Fibroblast of pulmonary artery (primary cell): ENCODE data around the gene ANGPTL3.

Experiments used
- DNase-seq: peaks from one replicate; pipeline ENCODE4 v3.0.0-alpha.2; 2010; ENCODE audit warnings: low read depth
- H3K4me3 ChIP-seq: replicated peaks from 2 replicates; pipeline ENCODE4 v1.5.1; 2011; ENCODE audit warnings: low read depth, mild to moderate bottlenecking, control low read depth, low read length, moderate library complexity
- CTCF ChIP-seq: IDR thresholded peaks from 2 replicates; pipeline ENCODE4 v1.5.1; 2011; ENCODE audit warnings: mild to moderate bottlenecking, control low read depth, low read length, inconsistent platforms; ENCODE audit errors: missing control alignments

ANGPTL3 gene

DNA sequence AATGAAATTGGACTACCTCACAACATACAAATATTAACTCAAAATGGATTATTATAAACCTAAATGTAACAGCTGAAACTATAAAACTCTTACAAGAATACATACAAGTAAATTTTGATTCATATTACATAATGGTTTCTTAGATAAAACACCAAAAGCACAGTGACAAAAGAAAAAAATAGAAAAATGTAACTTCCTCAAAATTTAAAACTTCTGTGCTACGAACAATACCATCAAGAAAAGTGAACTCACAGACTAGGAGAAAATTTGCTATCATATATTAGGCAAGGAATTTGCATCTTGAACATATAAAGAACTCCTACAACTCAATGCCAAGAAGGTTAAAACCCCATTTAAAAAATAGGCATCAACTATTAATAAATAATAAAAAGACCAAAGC, 31.2 kb downstream of the ANGPTL3 start:
- DNase-seq, result no peak
- no peak for TF ChIP-seq CTCF
- H3K4me3 ChIP-seq, result no peak overlapping the region

DNA sequence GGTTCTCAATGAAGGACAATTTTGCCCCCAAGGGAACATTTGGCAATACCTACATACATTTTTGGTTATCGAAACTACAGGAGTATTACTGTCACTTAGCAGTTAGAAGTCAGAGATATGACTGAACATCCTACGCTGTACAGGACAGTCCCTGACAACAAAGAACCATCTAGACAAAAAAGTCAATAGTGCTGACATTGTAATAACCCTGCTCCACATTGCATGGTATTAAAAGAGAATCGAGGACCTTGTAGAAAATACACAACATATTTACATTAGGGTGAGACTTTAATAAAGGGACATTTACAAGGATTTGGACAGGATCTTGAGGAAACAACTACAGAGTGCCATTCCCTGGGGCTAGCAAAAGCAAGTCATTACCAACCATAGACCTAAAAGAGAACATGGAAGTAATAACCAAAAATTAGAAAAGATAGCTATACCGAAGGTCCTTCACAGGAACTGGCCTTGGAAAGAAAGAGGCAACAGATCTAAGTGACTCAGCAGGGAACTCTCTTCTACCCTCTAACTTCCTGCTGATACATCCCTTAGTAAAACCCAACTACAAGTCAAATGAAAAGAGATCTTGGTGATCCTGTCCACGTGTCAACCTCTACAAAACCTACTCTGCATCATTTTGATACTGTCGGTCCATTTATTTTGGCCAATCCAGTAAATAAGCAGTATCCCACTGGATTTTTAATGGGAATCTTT, 40.2 kb downstream of the ANGPTL3 start:
- no peak overlapping the region for H3K4me3 ChIP-seq
- no peak for TF ChIP-seq CTCF
- no peak for DNase-seq

DNA sequence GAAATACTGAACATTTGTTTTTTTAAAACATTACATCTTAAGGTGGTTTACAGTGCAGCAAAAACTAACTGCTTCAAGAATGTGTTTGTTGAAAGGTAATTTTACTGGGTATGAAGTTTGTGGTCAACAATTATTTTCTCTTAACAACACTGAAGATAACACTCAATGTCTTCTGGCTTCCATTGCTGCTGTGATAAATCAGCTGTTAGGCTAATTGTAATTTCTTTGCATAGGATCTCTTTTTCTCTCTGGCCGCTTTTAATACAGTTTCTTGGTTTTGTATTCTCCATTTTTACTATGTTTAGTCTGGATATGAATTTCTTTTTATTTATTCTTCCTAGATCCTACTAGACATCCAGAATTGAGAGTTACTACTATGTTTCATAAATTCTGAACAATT, 46.0 kb downstream of the ANGPTL3 start:
- no peak for TF ChIP-seq CTCF
- DNase-seq, result no peak

DNA sequence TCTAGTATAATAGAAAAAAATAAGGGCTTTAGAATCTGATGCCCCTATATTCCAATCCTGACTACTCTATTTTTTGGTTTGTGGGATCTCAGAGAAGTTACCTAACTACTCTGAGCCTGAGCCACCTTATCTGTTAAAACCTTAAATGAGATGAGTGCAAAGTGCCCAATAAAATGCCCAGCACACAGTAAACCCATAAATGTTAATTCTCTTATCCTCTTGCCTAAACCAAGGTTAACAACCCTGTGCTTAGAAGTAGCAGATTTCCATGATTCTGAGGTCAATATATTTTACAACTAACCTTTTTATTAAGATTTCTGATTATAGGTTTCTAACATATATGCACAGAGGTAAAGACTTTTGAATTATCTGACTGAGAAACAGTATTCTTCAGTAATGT, 55.1 kb downstream of the ANGPTL3 start:
- H3K4me3 ChIP-seq, result no peak overlapping the region
- DNase-seq, result no peak
- TF ChIP-seq CTCF, result no peak

More for the DNA sequence above, 46.0 kb downstream of the ANGPTL3 start:
- no peak overlapping the region for H3K4me3 ChIP-seq

DNA sequence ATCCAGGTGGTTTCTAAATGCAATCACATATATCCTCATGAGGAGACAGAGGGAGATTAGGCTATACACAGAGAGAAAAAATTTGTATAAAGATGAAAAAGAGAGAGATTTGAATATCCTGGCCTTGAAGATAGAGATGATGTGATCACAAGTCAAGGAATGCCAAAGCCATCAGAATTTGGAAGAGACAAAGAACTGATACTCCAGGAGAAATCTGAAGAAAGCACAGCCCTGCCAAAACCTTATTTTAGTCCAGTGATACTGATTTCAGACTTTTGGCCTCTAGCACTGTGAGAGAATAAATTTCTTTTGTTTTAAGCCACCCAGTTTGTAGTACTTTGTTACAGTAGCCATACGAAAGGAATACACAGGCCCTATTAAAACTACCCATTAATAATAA, 57.4 kb downstream of the ANGPTL3 start:
- TF ChIP-seq CTCF, result no peak

More for the DNA sequence above, 57.4 kb downstream of the ANGPTL3 start:
- no peak for DNase-seq
- no peak overlapping the region for H3K4me3 ChIP-seq
